ENCODE results near the gene KRT35.

The KRT35 gene

DNA sequence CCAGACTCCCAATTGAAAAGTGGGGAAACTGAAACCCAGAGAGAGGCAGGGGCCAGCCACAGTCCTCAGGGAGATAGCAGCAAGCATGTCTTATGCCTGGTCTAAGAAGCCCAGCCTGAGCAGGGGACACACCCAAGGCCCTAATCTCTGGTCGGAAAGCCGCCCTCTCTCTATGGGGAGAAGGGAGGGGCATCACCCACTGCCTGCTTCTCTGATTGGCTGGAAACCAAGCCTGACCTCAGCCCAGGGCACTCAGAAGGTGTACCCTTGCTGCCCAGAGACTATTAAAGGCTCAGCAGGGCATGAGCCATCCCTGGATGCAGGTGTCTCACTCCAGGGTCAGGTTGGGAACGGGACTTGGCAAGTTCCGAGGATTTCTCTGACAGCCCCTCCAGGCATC is 30.2 kb upstream of the KRT35 start:
- no peak for DNase-seq

- no peak for DNase-seq
Observed at GRCh38 chr17:41510251-41511065, 29.5 kb upstream of the KRT35 start.

DNA sequence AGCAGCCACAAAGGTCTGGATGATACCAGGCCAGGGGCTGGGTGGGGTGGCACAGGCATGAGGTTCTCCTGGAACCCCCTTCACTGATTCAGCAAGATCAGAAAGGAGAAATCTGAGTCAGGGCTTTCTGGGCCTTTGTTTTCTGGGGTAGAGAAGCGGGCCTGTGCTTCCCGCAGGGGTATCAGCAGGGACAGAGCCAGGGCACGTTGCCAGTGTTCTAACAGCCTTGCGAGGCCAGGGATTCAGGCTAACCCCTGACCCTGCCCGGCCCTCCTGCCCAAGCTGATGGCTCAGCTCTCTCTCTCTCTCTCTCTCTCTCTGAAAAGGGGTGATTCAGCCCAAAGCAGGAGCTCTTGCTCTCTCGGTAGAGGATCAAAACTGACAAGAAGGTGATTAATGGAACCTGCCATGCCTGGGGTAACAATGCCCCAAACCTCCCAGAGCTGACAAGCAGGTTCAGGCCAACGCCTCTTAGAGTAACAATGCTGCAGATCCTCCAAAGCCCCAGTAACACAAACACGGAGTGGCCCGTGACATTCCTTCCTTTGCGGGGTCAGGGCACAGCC is 26.4 kb upstream of the KRT35 start:
- DNase-seq, result no peak

DNA sequence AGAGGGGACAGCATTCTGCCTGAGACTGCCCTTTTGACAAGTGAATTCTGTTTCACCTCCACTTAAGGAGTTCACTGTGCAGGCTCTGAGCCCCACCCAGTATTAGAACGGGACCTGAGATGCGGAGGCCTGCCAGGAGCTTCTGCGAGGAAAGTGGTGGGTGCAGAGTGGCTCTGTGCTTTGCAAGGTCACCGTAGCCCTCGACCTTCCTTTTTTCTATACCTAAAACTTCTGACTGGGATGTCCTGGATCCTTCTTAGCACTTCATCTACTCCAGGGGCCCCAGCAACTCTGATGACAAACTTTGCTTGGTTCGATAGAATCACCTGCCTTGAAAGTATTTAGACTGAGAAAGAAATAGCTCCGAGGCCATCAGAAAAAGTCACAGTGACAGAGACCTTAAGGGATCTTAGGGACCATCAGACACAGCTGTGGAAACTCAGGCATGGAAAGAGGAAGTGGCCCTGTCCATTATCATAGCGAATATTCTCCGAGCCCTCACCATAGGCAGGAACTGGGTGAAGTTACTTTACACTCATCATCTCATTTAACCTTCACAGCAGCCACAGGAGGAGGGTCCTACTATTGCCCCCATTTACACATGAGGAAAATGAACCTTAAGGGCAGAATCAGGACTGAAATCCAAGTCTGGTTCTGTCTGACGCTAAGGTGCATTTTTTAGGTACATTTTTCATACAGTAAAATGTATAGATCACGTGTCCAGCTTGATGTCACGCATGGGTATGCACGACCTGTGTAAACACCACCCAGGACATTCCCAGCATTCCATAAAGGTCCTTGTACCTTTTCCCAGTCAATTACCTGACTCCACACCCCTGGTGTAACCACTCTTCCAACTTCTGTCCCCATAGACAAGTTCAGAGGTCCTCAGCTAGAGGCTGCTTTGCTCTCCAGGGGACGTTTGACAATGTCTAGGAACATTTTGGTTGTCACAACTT is 25.1 kb upstream of the KRT35 start:
- no peak for DNase-seq

GRCh38 chr17:41505007-41505808 is 24.3 kb upstream of the KRT35 start, which contains the start of gene KRT13:
TSS of gene KRT13 (minus strand) at chr17:41505612. CDS start at chr17:41505550, 62 bp downstream.
- DNase-seq, result no peak

- DNase-seq, result no peak
Observed at GRCh38 chr17:41504246-41504977, 23.5 kb upstream of the KRT35 start.

DNA sequence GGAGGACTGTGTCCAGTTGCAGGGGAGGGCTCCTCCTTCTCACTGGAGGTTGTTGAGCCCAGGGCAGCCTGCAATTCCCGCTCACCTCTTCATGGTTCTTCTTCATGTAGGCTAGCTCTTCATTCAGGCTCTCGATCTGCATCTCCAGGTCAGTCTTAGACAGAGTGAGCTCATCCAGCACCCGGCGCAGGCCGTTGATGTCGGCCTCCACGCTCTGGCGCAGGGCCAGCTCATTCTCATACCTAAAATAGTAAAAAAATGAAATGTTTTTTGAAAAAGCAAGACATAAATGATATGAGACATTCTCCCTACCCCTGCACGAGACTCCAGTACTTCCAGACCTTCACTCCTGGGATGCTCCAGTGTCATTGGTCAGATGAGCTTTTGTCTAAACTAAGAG is 22.3 kb upstream of the KRT35 start:
- DNase-seq, result no peak

DNA sequence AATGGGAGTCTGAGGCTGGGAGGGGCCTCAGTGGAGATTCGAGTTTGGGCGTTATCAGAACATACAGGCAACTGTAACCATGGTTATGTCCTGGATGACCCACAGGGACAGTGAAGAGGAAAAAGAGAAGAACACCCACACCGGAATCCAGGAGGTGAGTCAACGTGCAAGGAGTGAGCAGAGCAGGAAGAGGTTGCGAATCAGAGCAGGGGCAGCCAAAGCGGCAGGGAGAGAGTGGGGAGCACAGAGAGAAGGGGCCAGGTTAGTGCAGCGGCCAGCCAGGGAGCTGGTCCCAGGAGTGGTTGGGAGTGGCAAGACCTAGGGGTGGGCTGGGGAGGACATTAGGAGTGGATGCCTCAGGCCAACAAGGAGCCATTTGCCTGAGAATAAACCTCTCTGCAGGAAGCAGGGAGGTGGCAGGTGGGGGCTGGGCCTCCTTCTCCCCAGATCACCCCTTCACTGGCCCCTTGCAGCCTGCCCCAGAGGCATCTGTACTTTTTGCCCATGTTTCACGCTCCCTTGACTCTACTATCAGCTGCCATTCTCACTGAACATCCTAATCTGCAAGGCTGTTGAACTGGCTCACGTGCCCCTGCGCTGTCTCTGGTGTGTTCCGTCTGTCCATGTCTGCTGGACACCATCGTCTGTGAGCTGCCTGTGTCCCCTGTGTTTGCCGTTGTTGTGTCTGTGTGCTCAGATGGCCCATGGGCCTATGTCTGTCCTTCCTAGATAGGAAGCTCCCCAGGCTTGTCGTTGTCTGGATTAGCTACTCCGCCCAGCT is 19.4 kb upstream of the KRT35 start:
- no peak for DNase-seq

- DNase-seq, result no peak
Observed at GRCh38 chr17:41499714-41500113, 18.8 kb upstream of the KRT35 start.

DNA sequence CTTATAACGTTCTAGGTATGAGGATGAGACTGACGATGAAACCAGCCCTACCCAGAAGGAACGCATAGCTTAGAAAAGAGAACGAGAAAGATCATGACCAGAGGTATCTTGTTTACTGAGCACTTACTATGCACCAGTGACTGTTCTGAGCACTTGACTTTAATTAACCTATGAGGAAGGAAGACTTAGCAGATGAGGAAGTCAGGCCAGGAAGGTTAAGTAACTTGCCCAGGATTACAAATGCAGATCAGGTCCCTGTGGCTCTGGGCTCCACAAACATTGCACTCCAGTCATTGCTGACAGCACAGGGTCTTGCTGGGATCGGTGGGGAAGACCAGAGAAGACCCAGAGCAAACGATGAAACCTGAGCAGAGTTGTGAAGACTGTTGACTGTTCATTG is 17.3 kb upstream of the KRT35 start:
- DNase-seq, result no peak

DNA sequence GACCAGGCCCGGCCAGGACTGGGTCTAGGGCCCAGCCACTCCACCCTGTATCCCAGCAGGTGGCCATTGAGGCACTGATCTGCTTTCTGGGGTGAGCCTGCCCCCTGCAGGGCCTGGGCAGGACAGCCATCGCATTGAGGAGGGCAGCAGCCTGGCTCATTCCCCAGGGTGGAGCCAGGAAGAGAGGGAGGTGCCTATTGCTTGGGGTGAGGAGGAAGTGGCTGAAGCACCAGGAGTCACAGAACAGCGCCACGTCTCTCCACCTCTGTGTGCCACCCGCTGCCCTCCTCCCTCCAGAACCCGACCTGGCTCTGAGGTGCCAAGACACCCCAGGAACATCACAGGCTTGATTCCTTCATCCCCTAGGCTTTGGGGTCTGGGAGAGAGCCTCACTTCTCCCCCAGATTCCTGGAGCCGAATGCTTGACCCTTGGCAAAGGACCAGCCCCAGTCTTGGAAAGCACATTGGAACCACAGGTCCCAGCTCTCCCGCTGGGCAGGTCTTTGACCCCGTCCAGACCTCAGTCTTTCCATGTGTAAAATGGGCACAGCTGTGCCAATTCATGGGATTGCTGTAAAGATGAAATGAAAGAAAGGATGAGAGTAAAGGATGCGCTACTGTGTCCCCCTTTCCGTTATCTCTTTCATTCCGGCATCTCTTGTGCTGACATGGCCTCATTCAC is 16.0 kb upstream of the KRT35 start:
- DNase-seq, result no peak

DNA sequence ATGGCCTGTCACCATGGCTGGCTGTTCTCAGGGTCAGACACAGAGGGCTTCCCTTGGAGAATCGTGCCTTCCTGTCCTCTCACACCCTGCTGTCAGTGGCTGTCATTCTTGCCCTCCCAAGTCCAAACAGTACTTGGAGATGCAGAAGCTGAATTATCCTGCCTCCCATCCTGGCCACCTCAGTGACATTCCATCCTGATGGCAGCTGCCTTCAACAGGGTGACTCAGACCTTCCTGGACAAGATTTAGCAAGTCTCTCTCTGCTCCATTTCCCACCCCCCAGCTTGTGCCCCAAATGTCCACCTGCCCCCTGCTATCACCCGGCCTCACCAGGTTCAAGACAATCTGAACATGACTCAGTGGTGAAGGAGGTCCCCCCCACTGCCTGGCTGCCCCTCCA is 13.6 kb upstream of the KRT35 start:
- DNase-seq, result no peak

DNA sequence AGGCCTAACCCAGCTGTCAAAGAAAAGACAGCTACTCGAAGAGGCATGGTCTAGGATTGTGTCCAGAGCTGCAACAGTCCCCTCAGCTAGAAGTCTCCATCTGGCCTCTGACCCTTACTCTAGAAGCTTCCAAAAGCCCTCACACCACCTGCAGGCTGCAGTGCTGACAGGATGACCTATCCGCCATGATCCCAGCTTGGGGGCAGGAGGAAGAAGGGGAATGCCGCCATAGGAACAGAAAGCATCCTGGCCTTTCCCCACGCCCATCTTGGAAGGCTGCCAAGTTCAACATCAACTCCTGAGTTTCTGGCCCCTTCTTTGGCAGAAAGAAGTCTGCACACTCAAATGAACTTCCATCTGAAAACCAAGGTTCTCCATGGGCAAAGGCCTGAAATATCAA is 11.8 kb upstream of the KRT35 start:
- DNase-seq, result no peak

GRCh38 chr17:41492351-41492750 is 11.4 kb upstream of the KRT35 start:
- no peak for DNase-seq

DNA sequence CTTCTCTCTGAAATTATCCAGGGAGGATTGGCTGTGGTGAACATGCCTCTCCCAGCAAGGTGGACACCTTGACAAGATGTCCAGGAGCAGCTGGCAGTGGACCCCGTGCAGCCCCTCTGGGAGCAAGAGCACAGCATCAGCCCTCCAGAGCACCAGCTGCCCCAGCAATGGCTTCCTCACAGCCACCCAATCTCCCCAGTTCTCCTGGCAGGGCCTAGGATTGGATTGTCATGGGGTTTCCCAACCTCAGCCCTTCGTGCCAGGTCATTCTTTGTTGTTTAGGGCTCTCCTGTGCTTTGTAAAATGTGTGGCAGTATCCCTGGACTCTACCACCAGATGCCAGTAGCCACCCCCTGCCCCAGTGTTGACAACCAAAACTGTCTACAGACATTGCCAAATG is 10.5 kb upstream of the KRT35 start:
- DNase-seq, result no peak

- DNase-seq, result no peak
Observed at GRCh38 chr17:41490000-41490990, 9.3 kb upstream of the KRT35 start.

DNA sequence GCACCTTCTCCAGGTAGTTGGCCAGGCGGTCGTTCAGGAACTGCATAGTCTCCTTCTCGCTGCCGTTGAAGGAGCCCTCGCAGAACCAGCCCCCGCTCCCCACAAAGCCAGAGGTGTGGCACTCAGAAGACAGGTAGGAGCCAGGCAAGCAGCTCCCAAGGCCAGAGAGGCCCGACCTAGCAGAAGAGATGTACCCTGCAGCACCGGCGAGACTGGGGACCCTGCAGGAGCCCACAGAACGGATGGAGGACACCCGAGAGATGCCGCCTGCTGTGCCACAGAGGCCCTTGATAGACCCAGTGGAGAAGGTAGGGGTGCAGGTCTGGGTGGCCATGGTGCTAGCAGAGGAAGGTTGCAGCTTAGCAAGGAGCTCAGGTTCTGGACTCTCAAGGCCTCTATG is 8.6 kb upstream of the KRT35 start, which contains the start of gene KRT36:
Gene KRT36, minus strand, starts transcription at position 380 of the 400 bp plus-strand sequence. Its CDS starts 46 bp downstream, at position 334.
- DNase-seq, result no peak

DNA sequence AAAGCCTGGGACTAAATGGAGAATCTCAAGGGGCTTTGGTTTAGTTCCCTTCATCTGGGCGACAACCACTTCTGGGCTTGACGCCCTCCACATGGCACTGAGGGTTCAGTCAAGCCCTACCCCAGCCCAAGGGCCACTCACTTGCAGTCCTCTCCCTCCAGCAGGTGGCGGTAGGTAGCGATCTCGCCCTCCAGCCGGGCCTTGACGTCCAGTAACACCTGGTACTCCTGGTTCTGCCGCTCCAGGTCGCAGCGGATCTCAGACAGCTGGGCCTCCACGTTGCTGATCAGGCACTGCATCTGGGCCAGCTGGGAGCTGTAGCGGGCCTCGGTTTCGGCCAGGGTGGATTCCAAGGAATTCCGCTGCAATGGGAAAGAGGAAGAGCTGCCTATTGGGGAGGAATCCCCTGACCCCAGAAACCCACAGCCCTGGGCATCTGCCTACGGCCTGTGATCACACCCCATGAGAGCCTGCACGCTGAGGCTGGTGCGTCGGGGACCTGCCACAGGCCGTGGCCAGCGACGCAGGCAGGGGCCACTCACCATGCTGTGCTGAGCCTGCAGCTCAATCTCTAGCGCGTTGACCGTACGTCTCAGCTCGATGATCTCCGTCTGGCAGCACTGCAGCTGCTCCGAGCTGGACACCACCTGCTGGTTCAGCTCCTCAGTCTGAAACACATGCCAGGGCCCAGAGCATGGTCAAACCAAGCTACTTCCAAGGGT is 6.0 kb upstream of the KRT35 start:
- no peak for DNase-seq
